Osteoblast (primary cell): ENCODE data around the gene ALOXE3. TPM values are rescaled to one million over a fixed set of nuclear protein-coding genes. Genes with fewer than 3 reads are reported as not detected.

Experiments used
- DNase-seq: peaks from one replicate; pipeline ENCODE4 v3.0.0; 2011; ENCODE audit warnings: low spot score, mixed read lengths; ENCODE audit not compliant: insufficient read length; ENCODE audit errors: missing footprints
- H2AFZ ChIP-seq: 2 replicates; pipeline ENCODE4 v1.6.0; 2011; ENCODE audit warnings: mild to moderate bottlenecking, low read length
- H3K27ac ChIP-seq: 2 replicates; pipeline ENCODE4 v1.5.1; 2011; ENCODE audit warnings: mild to moderate bottlenecking, low read depth, low read length, moderate library complexity
- H3K27me3 ChIP-seq: 2 replicates; pipeline ENCODE4 v1.6.0; 2012; ENCODE audit warnings: mild to moderate bottlenecking, control low read depth, inconsistent platforms, low read length, moderate library complexity; ENCODE audit not compliant: insufficient read depth
- H3K36me3 ChIP-seq: 2 replicates; pipeline ENCODE4 v1.5.1; 2011; ENCODE audit warnings: mild to moderate bottlenecking, low read length, control low read depth, moderate library complexity; ENCODE audit not compliant: insufficient read depth
- H3K4me1 ChIP-seq: 2 replicates; pipeline ENCODE4 v1.5.1; 2011; ENCODE audit warnings: mild to moderate bottlenecking, low read length, control low read depth, moderate library complexity; ENCODE audit not compliant: insufficient read depth
- H3K4me2 ChIP-seq: 2 replicates; pipeline ENCODE4 v1.6.0; 2011; ENCODE audit warnings: mild to moderate bottlenecking, low read length; ENCODE audit not compliant: insufficient read depth
- H3K4me3 ChIP-seq: fragments of 200-600 bp; sonication (generic); 3 replicates; pipeline ENCODE4 v1.5.1; 2012; ENCODE audit warnings: mild to moderate bottlenecking, low read length, inconsistent platforms; ENCODE audit not compliant: insufficient read depth
- H3K79me2 ChIP-seq: 2 replicates; pipeline ENCODE4 v1.6.0; 2012; ENCODE audit warnings: mild to moderate bottlenecking, low read length, control low read depth, inconsistent platforms; ENCODE audit not compliant: insufficient read depth
- H3K9me3 ChIP-seq: 2 replicates; pipeline ENCODE4 v1.5.1; 2011; ENCODE audit warnings: low read depth, low read length, control low read depth
- H4K20me1 ChIP-seq: 2 replicates; pipeline ENCODE4 v1.6.0; 2012; ENCODE audit warnings: mild to moderate bottlenecking, low read length, control low read depth; ENCODE audit not compliant: insufficient read depth
- CTCF ChIP-seq: IDR thresholded peaks from 2 replicates; pipeline ENCODE4 v1.5.1; 2011; ENCODE audit warnings: mild to moderate bottlenecking, low read depth, low read length, moderate library complexity; ENCODE audit errors: extremely low read depth
- total RNA-seq: library from RNA; depleted of rRNA; stranded (reverse); fragments of >200 nt; gene quantifications from 2 replicates; pipeline ENCODE4 v1.2.3, GENCODE V29; 2012

Gene ALOXE3
- total RNA-seq, 1 donor, result not detected

GRCh38 chr17:8149419-8150193 lies 31.3 kb upstream of the ALOXE3 start:
- Histone ChIP-seq H3K4me3 (no peak overlapping the region), H3K27me3 (no peaks in the 10 kb centered on the region), H2AFZ (no peak overlapping the region), H3K4me2 (peak overlapping the region; percentile 92), H3K36me3 (peaks cover 58% of the 10 kb centered on the region), H3K27ac (peak overlapping the region; percentile 100), H3K4me1 (peaks cover 36% of the 10 kb centered on the region), H4K20me1 (peaks cover 37% of the 10 kb centered on the region), H3K79me2 (peaks cover 25% of the 10 kb centered on the region), H3K9me3 (no peaks in the 10 kb centered on the region)
- TF ChIP-seq CTCF, result no peak
- DNase-seq, result peak; percentile 62

- Histone ChIP-seq H2AFZ (no peak overlapping the region), H3K36me3 (peaks cover 67% of the 10 kb centered on the region), H4K20me1 (peaks cover 37% of the 10 kb centered on the region), H3K4me3 (no peak overlapping the region), H3K27me3 (no peaks in the 10 kb centered on the region), H3K27ac (peak overlapping the region; percentile 27), H3K4me2 (no peak overlapping the region), H3K79me2 (peaks cover 24% of the 10 kb centered on the region), H3K4me1 (peaks cover 27% of the 10 kb centered on the region), H3K9me3 (no peaks in the 10 kb centered on the region)
- TF ChIP-seq CTCF, result no peak
- peak; percentile 41 for DNase-seq
Measured at GRCh38 chr17:8148560-8148959, 30.2 kb upstream of the ALOXE3 start.

- H3K4me2 ChIP-seq, result no peak overlapping the region
- H3K79me2 ChIP-seq, result peaks cover 24% of the 10 kb centered on the region
- H3K4me1 ChIP-seq, result peaks cover 20% of the 10 kb centered on the region
- no peak for TF ChIP-seq CTCF
- no peak overlapping the region for H2AFZ ChIP-seq
- H4K20me1 ChIP-seq, result peaks cover 37% of the 10 kb centered on the region
- peaks cover 68% of the 10 kb centered on the region for H3K36me3 ChIP-seq
- H3K27ac ChIP-seq, result peak overlapping the region; percentile 27
- DNase-seq, result peak; percentile 50
- H3K27me3 ChIP-seq, result no peaks in the 10 kb centered on the region
- H3K9me3 ChIP-seq, result no peaks in the 10 kb centered on the region
- no peak overlapping the region for H3K4me3 ChIP-seq
Measured at GRCh38 chr17:8147805-8148404, 29.6 kb upstream of the ALOXE3 start.

GRCh38 chr17:8147141-8147804 lies 29.0 kb upstream of the ALOXE3 start:
- peak; percentile 75 for DNase-seq
- Histone ChIP-seq H3K27me3 (no peaks in the 10 kb centered on the region), H3K79me2 (peaks cover 23% of the 10 kb centered on the region), H3K9me3 (no peaks in the 10 kb centered on the region), H2AFZ (no peak overlapping the region), H3K36me3 (peaks cover 74% of the 10 kb centered on the region), H3K4me2 (no peak overlapping the region), H3K4me3 (no peak overlapping the region), H3K27ac (no peak overlapping the region), H3K4me1 (peaks cover 15% of the 10 kb centered on the region), H4K20me1 (peaks cover 37% of the 10 kb centered on the region)
- no peak for TF ChIP-seq CTCF
